Left ventricle myocardium inferior (tissue), 1 donor: ENCODE measurements around the gene IBA57. TPM values are rescaled to one million over a fixed set of nuclear protein-coding genes. Genes with fewer than 3 reads are reported as not detected.

Experiments used
- DNase-seq: peaks from one replicate; pipeline ENCODE4 v3.0.0-alpha.2; 2020
- H3K27ac ChIP-seq: fragments of 200-600 bp; replicated peaks from 2 replicates; pipeline ENCODE4 v1.8.0; 2021
- H3K27me3 ChIP-seq: fragments of 200-600 bp; 2 replicates; pipeline ENCODE4 v1.8.0; 2021; ENCODE audit warnings: low read depth
- H3K36me3 ChIP-seq: fragments of 200-600 bp; 2 replicates; pipeline ENCODE4 v1.8.0; 2021
- H3K4me1 ChIP-seq: fragments of 200-600 bp; 2 replicates; pipeline ENCODE4 v1.8.0; 2021
- H3K4me3 ChIP-seq: fragments of 200-600 bp; 2 replicates; pipeline ENCODE4 v1.8.0; 2021; ENCODE audit warnings: mild to moderate bottlenecking, moderate library complexity
- H3K9me3 ChIP-seq: fragments of 200-600 bp; replicated peaks from 2 replicates; pipeline ENCODE4 v1.8.0; 2021
- intact Hi-C: fragments of 100-400 bp; cut with micrococcal nuclease; formaldehyde crosslinking; loops from one replicate; pipeline ENCODE4 v1.11.0; 2022
- total RNA-seq: library from RNA; stranded (reverse); fragmentation: NEBNext Ultra II Directional; extraction: Animal tissue kit (Norgen Biotek cat#: 25700); gene quantifications from one replicate; pipeline ENCODE4 v1.2.1, GENCODE V29; 2021
- TF ChIP-seq, protein P1 (sequence below): fragments of 200-600 bp; IDR thresholded peaks from 2 replicates; pipeline ENCODE4 v1.8.0; 2021; ENCODE audit warnings: antibody characterized with exemption, mild to moderate bottlenecking, borderline replicate concordance
- donor health status: DM: no; HTN: yes; CAD: no; lungs with severe emphysema.

The IBA57 gene
- total RNA-seq, 1 donor from 2014 or later, result 15.0 TPM

DNA sequence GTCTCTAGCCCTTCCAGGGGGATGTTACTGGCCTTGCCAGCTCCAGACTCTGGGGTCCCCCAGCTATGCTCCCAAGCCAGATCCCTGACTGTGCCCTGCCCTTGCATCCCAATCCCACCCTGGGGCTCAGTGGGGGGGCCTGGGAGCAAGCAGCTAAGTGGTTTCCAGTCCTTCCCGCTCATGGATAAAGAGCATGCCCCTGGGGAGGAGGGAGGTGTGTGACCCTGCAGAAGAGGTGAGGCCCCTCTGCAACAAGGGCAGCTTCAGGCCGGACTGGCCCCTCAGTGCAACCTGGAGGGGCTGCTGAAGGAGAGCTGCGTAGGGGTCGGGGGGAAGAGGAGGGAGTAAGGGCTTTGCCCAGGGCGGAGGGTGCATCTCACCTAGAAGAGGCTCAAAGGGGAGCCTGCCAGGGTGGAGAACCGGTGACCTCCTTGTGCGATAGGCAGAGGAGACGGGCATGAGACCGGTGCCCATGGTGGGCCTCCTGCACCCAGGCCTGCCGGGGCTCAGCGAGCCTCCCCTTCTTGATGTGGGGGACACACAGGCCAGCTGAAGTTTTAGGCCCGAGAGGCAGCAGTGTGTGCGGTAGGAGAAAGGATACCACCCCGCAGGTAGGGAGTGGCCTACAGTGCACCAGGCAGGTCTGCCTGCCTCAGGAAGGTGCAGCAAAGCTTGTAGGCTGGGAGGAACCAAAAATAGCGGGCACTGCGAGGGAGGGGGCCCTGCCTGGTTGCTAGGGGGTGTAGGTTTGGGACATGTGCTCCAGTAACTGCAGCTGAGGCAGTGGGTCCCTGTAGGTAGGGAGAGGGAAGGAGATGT, 45.3 kb downstream of the IBA57 start:
- intact Hi-C loops, result no loop called here
- Histone ChIP-seq H3K9me3 (no peaks in the 10 kb centered on the region), H3K4me1 (peaks cover 95% of the 10 kb centered on the region), H3K4me3 (peak overlapping the region; percentile 77), H3K36me3 (peaks cover 28% of the 10 kb centered on the region), H3K27ac (peak overlapping the region; percentile 98), H3K27me3 (peaks cover 31% of the 10 kb centered on the region)
- TF ChIP-seq, protein P1, sequence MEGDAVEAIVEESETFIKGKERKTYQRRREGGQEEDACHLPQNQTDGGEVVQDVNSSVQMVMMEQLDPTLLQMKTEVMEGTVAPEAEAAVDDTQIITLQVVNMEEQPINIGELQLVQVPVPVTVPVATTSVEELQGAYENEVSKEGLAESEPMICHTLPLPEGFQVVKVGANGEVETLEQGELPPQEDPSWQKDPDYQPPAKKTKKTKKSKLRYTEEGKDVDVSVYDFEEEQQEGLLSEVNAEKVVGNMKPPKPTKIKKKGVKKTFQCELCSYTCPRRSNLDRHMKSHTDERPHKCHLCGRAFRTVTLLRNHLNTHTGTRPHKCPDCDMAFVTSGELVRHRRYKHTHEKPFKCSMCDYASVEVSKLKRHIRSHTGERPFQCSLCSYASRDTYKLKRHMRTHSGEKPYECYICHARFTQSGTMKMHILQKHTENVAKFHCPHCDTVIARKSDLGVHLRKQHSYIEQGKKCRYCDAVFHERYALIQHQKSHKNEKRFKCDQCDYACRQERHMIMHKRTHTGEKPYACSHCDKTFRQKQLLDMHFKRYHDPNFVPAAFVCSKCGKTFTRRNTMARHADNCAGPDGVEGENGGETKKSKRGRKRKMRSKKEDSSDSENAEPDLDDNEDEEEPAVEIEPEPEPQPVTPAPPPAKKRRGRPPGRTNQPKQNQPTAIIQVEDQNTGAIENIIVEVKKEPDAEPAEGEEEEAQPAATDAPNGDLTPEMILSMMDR, result no peak
- no peak for DNase-seq

DNA sequence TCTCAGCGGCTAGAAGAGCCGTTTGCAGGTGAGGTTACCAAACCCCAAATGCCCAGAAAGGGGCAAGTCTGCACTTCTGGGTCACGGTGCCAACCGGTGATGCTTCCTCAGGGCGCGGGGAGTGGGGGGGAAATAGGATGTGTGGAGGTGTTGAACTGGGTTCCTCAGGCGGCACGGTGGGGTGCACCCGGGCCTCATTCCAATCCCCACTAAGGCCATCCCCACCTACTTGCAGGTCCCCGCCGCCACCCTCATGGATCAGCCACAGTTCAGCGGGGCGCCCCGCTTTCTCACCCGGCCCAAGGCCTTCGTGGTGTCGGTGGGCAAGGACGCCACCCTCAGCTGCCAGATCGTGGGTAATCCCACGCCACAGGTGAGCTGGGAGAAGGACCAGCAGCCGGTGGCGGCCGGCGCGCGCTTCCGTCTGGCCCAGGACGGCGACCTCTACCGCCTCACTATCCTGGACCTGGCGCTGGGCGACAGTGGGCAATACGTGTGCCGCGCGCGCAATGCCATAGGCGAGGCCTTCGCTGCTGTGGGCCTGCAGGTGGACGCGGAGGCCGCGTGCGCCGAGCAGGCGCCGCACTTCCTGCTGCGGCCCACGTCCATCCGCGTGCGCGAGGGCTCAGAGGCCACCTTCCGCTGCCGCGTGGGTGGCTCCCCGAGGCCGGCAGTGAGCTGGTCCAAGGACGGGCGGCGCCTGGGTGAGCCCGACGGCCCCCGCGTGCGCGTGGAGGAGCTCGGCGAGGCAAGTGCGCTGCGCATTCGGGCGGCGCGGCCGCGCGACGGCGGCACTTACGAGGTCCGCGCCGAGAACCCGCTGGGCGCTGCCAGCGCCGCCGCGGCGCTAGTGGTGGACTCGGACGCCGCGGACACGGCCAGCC, 46.2 kb downstream of the IBA57 start:
- peak overlapping the region; percentile 77 for H3K4me3 ChIP-seq
- intact Hi-C loops, result no loop called here

DNA sequence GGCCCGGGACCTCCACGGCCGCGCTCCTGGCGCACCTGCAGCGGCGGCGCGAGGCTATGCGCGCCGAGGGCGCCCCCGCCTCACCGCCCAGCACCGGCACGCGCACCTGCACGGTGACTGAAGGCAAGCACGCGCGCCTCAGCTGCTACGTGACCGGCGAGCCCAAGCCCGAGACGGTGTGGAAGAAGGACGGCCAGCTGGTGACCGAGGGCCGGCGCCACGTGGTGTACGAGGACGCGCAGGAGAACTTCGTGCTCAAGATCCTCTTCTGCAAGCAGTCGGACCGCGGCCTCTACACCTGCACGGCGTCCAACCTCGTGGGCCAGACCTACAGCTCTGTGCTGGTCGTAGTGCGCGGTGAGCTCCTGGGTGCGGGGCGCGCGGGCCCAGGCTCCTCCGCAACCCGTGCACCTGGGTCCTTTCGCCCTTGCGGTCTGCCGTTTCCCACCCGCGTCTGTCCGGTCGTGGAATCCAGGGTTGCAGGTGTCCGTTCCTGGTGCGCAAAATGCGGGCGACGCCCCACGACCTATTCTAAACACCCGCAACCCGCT, 46.9 kb downstream of the IBA57 start:
- TF ChIP-seq, protein P1, result no peak
- peaks cover 31% of the 10 kb centered on the region for H3K27me3 ChIP-seq
- no peak for DNase-seq
- peaks cover 40% of the 10 kb centered on the region for H3K36me3 ChIP-seq
- intact Hi-C loops, result no loop called here
- H3K4me1 ChIP-seq, result peaks cover 91% of the 10 kb centered on the region
- peak overlapping the region; percentile 65 for H3K4me3 ChIP-seq
- H3K27ac ChIP-seq, result peak overlapping the region; percentile 68
- H3K9me3 ChIP-seq, result no peaks in the 10 kb centered on the region

More for the DNA sequence above, 46.2 kb downstream of the IBA57 start:
- TF ChIP-seq, protein P1, result no peak
- H3K9me3 ChIP-seq, result no peaks in the 10 kb centered on the region
- H3K27ac ChIP-seq, result peak overlapping the region; percentile 98
- peaks cover 33% of the 10 kb centered on the region for H3K36me3 ChIP-seq
- no peak for DNase-seq
- peaks cover 94% of the 10 kb centered on the region for H3K4me1 ChIP-seq
- H3K27me3 ChIP-seq, result peaks cover 31% of the 10 kb centered on the region

DNA sequence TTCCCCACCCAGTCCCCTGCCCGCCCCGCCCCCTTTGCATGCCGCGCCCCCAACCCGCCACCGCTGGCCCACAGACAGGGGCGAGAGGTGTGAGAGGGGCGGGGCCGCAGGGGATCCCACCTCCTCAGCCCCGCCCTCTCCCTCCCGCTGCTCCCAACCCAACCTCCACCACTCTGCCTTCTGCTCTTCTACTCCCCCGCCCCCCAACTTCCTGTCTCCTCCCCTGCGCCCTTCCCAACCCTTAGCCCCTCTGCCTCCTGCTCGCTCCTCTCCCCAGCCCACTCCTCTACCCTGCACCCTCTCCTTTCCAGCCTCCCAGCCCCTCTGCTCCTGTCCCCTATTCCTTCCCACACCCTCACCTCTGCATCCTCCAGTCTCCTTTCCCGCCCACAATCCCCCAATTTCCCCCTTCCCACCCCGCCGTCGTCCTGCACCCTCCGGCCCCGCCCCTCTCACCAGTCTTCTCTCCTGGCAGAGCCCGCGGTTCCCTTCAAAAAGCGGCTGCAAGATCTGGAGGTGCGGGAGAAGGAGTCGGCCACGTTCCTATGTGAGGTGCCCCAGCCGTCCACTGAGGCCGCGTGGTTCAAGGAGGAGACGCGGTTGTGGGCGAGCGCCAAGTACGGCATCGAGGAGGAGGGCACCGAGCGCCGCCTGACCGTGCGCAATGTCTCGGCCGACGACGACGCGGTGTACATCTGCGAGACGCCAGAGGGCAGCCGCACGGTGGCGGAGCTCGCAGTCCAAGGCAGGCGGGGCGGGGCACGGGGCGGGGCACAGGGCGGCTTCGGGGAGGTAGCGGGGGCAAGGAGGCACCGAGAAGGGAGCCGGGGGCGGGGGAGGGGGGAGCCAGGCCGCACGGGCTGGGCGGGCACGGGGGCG, 47.6 kb downstream of the IBA57 start:
- H3K9me3 ChIP-seq, result no peaks in the 10 kb centered on the region
- intact Hi-C loops, result no loop called here
- H3K27ac ChIP-seq, result peak overlapping the region; percentile 68
- peaks cover 89% of the 10 kb centered on the region for H3K4me1 ChIP-seq
- DNase-seq, result peak; percentile 85
- peaks cover 47% of the 10 kb centered on the region for H3K36me3 ChIP-seq
- TF ChIP-seq, protein P1, result peak; percentile 57
- peaks cover 31% of the 10 kb centered on the region for H3K27me3 ChIP-seq
- H3K4me3 ChIP-seq, result peak overlapping the region; percentile 65
